IMR-90 (cell line): ENCODE measurements around the gene BTBD2.

ENCODE experiments used
- CTCF ChIP-seq: conservative IDR thresholded peaks from 2 replicates; pipeline ENCODE4 v1.5.1; 2012; ENCODE audit warnings: mild to moderate bottlenecking, low read depth, low read length, improper control_type of control experiment
- RFX5 ChIP-seq: IDR thresholded peaks from 2 replicates; pipeline ENCODE4 v1.8.0; 2012; ENCODE audit warnings: low read depth, mild to moderate bottlenecking, low read length, moderate library complexity
- SMC3 ChIP-seq: fragments of 150-350 bp; IDR thresholded peaks from 2 replicates; pipeline ENCODE4 v1.6.1; 2016; ENCODE audit warnings: low read depth, mild to moderate bottlenecking, antibody characterized with exemption, low read length, moderate library complexity

GRCh38 chr19:1938071-1938470 is 77.4 kb downstream of the BTBD2 start:
- TF ChIP-seq CTCF (no peak), RFX5 (no peak), SMC3 (no peak)
